Trophoblast cell (in vitro differentiated cells and primary cell): ENCODE data around the gene SCFD1.

Experiments
- DNase-seq, 2 donors: peaks; one replicate each; pipeline ENCODE4 v3.0.0-alpha.2; 2016
- H2AFZ ChIP-seq: 2 replicates; pipeline ENCODE4 v1.6.1; 2013; ENCODE audit warnings: low read length, moderate library complexity, mild to moderate bottlenecking; ENCODE audit not compliant: insufficient read depth, poor library complexity
- H2AK5ac ChIP-seq: 2 replicates; pipeline ENCODE4 v1.6.1; 2013; ENCODE audit warnings: mild to moderate bottlenecking, low read length
- H2BK120ac ChIP-seq: 2 replicates; pipeline ENCODE4 v1.6.1; 2013; ENCODE audit warnings: low read length, mild to moderate bottlenecking, moderate library complexity; ENCODE audit not compliant: insufficient read depth, poor library complexity
- H2BK12ac ChIP-seq: 2 replicates; pipeline ENCODE4 v1.6.1; 2013; ENCODE audit warnings: mild to moderate bottlenecking, low read length, moderate library complexity
- H2BK5ac ChIP-seq: 2 replicates; pipeline ENCODE4 v1.6.1; 2013; ENCODE audit warnings: low read length, low read depth, moderate library complexity, mild to moderate bottlenecking; ENCODE audit not compliant: poor library complexity
- H3K14ac ChIP-seq: 2 replicates; pipeline ENCODE4 v1.6.1; 2013; ENCODE audit warnings: mild to moderate bottlenecking, low read length
- H3K18ac ChIP-seq: 2 replicates; pipeline ENCODE4 v1.6.1; 2013; ENCODE audit warnings: mild to moderate bottlenecking, low read length
- H3K23ac ChIP-seq: 2 replicates; pipeline ENCODE4 v1.6.1; 2013; ENCODE audit warnings: low read length
- H3K27ac ChIP-seq: 2 replicates; pipeline ENCODE4 v1.5.1; 2013; ENCODE audit warnings: low read depth, mild to moderate bottlenecking, inconsistent platforms, low read length, moderate library complexity
- H3K27me3 ChIP-seq: 2 replicates; pipeline ENCODE4 v1.6.1; 2013; ENCODE audit warnings: inconsistent platforms, mild to moderate bottlenecking, low read length, moderate library complexity; ENCODE audit not compliant: insufficient read depth
- H3K36me3 ChIP-seq, 2 experiments: 1 replicate in 1 of 2; 2 replicates in 1 of 2; pipeline ENCODE4 v1.6.1; 2013; ENCODE audit warnings: low read length in 2 of 2, mild to moderate bottlenecking in 2 of 2, moderate library complexity in 1 of 2; ENCODE audit not compliant: insufficient read depth in 2 of 2, control insufficient read depth in 1 of 2
- H3K4ac ChIP-seq: 2 replicates; pipeline ENCODE4 v1.6.1; 2013; ENCODE audit warnings: low read depth, mild to moderate bottlenecking, low read length, moderate library complexity
- H3K4me1 ChIP-seq, 2 experiments: 1 replicate in 1 of 2; 2 replicates in 1 of 2; pipeline ENCODE4 v1.6.1; 2013; ENCODE audit warnings: low read length in 2 of 2, mild to moderate bottlenecking in 2 of 2, moderate library complexity in 1 of 2; ENCODE audit not compliant: insufficient read depth in 2 of 2, control insufficient read depth in 1 of 2
- H3K4me2 ChIP-seq: 2 replicates; pipeline ENCODE4 v1.6.1; 2013; ENCODE audit warnings: inconsistent platforms, mild to moderate bottlenecking, low read length, moderate library complexity
- H3K4me3 ChIP-seq: 2 replicates; pipeline ENCODE4 v1.5.1; 2013; ENCODE audit warnings: mild to moderate bottlenecking, low read depth, low read length, inconsistent platforms
- H3K79me1 ChIP-seq: one replicate; pipeline ENCODE4 v1.6.1; 2013; ENCODE audit warnings: low read length
- H3K79me2 ChIP-seq: 2 replicates; pipeline ENCODE4 v1.6.1; 2013; ENCODE audit warnings: low read length, mild to moderate bottlenecking; ENCODE audit not compliant: control insufficient read depth, insufficient read depth, poor library complexity
- H3K9ac ChIP-seq: 2 replicates; pipeline ENCODE4 v1.6.1; 2013; ENCODE audit warnings: mild to moderate bottlenecking, low read length
- H3K9me3 ChIP-seq: 2 replicates; pipeline ENCODE4 v1.6.1; 2013; ENCODE audit warnings: low read depth, mild to moderate bottlenecking, control low read depth, inconsistent platforms, low read length; ENCODE audit not compliant: insufficient read depth
- H4K12ac ChIP-seq: 2 replicates; pipeline ENCODE4 v1.6.1; 2013; ENCODE audit warnings: low read depth, mild to moderate bottlenecking, low read length, moderate library complexity
- H4K8ac ChIP-seq: 2 replicates; pipeline ENCODE4 v1.6.1; 2013; ENCODE audit warnings: low read depth, mild to moderate bottlenecking, low read length, moderate library complexity
- H4K91ac ChIP-seq: one replicate; pipeline ENCODE4 v1.6.1; 2013; ENCODE audit warnings: low read depth, mild to moderate bottlenecking, low read length, moderate library complexity
- WGBS: extraction: QIAGEN DNeasy Blood & Tissue Kit; methylation state at CpG from one replicate; pipeline ENCODE4 v1.1.7; 2013; ENCODE audit warnings: missing lambda C conversion rate; ENCODE audit not compliant: insufficient read length, insufficient coverage; ENCODE audit errors: extremely low coverage; 5-methylcytosine and 5-hydroxymethylcytosine counted together

The SCFD1 gene

GRCh38 chr14:30582376-30582775, 39.7 kb upstream of the SCFD1 start:
- H3K4me1 ChIP-seq: no peaks in the 10 kb centered on the region
- no peak overlapping the region for H2AK5ac ChIP-seq
- no peaks in the 10 kb centered on the region for H3K27me3 ChIP-seq
- no CpG with 5 or more reads among the region's 1 CpG for WGBS
- H3K9me3 ChIP-seq: no peaks in the 10 kb centered on the region
- no peak overlapping the region for H2AFZ ChIP-seq
- H2BK5ac ChIP-seq: no peak overlapping the region
- H4K91ac ChIP-seq: no peak overlapping the region
- no peak overlapping the region for H2BK120ac ChIP-seq
- peaks cover 2% of the 10 kb centered on the region for H3K79me2 ChIP-seq
- H3K4me3 ChIP-seq: no peak overlapping the region
- no peak overlapping the region for H3K4me2 ChIP-seq
- no peak overlapping the region for H4K8ac ChIP-seq
- H4K12ac ChIP-seq: no peak overlapping the region
- no peak overlapping the region for H2BK12ac ChIP-seq
- no peak overlapping the region for H3K4ac ChIP-seq
- no peak for DNase-seq
- no peak overlapping the region for H3K9ac ChIP-seq
- H3K79me1 ChIP-seq: no peaks in the 10 kb centered on the region
- peaks cover 0 to 1% of the 10 kb centered on the region in 2 experiments for H3K36me3 ChIP-seq
- H3K23ac ChIP-seq: no peak overlapping the region
- H3K14ac ChIP-seq: no peak overlapping the region
- H3K27ac ChIP-seq: no peak overlapping the region
- no peak overlapping the region for H3K18ac ChIP-seq

GRCh38 chr14:30584058-30584630, 38.0 kb upstream of the SCFD1 start:
- no peak overlapping the region for H4K12ac ChIP-seq
- no peak overlapping the region for H4K91ac ChIP-seq
- no peak overlapping the region for H3K23ac ChIP-seq
- H2AK5ac ChIP-seq: no peak overlapping the region
- no peak overlapping the region for H3K4me2 ChIP-seq
- H3K9me3 ChIP-seq: no peaks in the 10 kb centered on the region
- H3K79me2 ChIP-seq: no peaks in the 10 kb centered on the region
- H3K36me3 ChIP-seq: peaks cover 0 to 1% of the 10 kb centered on the region in 2 experiments
- H4K8ac ChIP-seq: no peak overlapping the region
- H3K18ac ChIP-seq: no peak overlapping the region
- H3K27me3 ChIP-seq: no peaks in the 10 kb centered on the region
- no peak overlapping the region for H2AFZ ChIP-seq
- no peak overlapping the region for H3K9ac ChIP-seq
- no peak overlapping the region for H3K27ac ChIP-seq
- DNase-seq: no peak
- no peak overlapping the region for H2BK5ac ChIP-seq
- no peaks in the 10 kb centered on the region for H3K79me1 ChIP-seq
- no peak overlapping the region for H2BK12ac ChIP-seq
- H3K4me1 ChIP-seq: no peaks in the 10 kb centered on the region
- H3K4me3 ChIP-seq: no peak overlapping the region
- H2BK120ac ChIP-seq: no peak overlapping the region
- no peak overlapping the region for H3K14ac ChIP-seq
- no peak overlapping the region for H3K4ac ChIP-seq

GRCh38 chr14:30585204-30585603, 36.9 kb upstream of the SCFD1 start:
- Histone ChIP-seq H2AK5ac (no peak overlapping the region), H2BK12ac (no peak overlapping the region), H3K79me1 (no peaks in the 10 kb centered on the region), H3K4me2 (no peak overlapping the region), H3K9me3 (no peaks in the 10 kb centered on the region), H4K8ac (no peak overlapping the region), H3K4me3 (no peak overlapping the region), H3K36me3 (peaks cover 0 to 1% of the 10 kb centered on the region in 2 experiments), H3K9ac (no peak overlapping the region), H3K18ac (no peak overlapping the region), H3K27ac (no peak overlapping the region), H3K79me2 (no peaks in the 10 kb centered on the region), H2BK5ac (no peak overlapping the region), H2AFZ (no peak overlapping the region), H3K23ac (no peak overlapping the region), H4K91ac (no peak overlapping the region), H3K4me1 (no peaks in the 10 kb centered on the region), H3K14ac (no peak overlapping the region), H4K12ac (no peak overlapping the region), H3K27me3 (no peaks in the 10 kb centered on the region), H3K4ac (no peak overlapping the region), H2BK120ac (no peak overlapping the region)
- no peak for DNase-seq

- no peak overlapping the region for H2BK5ac ChIP-seq
- H3K23ac ChIP-seq: no peak overlapping the region
- no peaks in the 10 kb centered on the region for H3K36me3 ChIP-seq
- no peak overlapping the region for H2AFZ ChIP-seq
- H3K4me1 ChIP-seq: no peaks in the 10 kb centered on the region
- no CpG with 5 or more reads among the region's 3 CpGs for WGBS
- no peak overlapping the region for H2BK120ac ChIP-seq
- no peaks in the 10 kb centered on the region for H3K9me3 ChIP-seq
- H3K27me3 ChIP-seq: no peaks in the 10 kb centered on the region
- H3K14ac ChIP-seq: no peak overlapping the region
- no peaks in the 10 kb centered on the region for H3K79me1 ChIP-seq
- no peak overlapping the region for H3K27ac ChIP-seq
- DNase-seq: no peak
- no peak overlapping the region for H4K8ac ChIP-seq
- H3K4ac ChIP-seq: no peak overlapping the region
- H3K4me3 ChIP-seq: no peak overlapping the region
- H3K4me2 ChIP-seq: no peak overlapping the region
- no peak overlapping the region for H3K18ac ChIP-seq
- no peaks in the 10 kb centered on the region for H3K79me2 ChIP-seq
- no peak overlapping the region for H2BK12ac ChIP-seq
- no peak overlapping the region for H2AK5ac ChIP-seq
- H4K12ac ChIP-seq: no peak overlapping the region
- no peak overlapping the region for H4K91ac ChIP-seq
- H3K9ac ChIP-seq: no peak overlapping the region
These were observed 35.0 kb upstream of the SCFD1 start for GRCh38 chr14:30587141-30587540.
